Measurements from ENCODE around the gene FAU.

The FAU gene

DNA sequence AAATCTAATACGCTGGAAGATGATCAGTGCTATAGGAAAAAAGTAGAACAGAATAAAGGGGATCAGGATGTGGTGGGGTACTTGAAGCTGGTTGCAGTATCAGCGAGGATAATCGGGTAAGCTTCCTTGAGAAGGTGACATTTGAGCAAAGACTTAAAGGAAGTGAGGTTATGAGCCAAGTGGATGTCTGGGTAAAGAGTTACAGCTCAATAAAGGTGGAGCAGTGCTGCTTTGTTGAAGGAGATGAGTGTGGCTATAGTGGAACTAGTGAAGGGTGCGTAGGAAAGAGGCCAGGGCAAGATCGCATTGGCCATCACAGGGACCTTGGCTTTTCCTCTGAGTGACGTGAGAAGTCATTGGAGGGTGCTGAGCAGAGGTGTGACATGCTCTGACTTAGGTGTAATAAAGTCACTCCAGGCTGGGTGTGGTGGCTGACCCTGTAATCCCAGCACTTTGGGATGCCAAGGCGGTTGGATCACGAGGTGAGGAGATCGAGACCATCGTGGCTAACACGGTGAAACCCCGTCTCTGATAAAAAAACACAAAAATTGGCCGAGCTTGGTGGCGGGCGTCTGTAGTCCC is 14.7 kb upstream of the FAU start:
- in situ Hi-C loops (cut with MboI; ENCODE audit: low sequenced_read_pairs), result no loop called here

DNA sequence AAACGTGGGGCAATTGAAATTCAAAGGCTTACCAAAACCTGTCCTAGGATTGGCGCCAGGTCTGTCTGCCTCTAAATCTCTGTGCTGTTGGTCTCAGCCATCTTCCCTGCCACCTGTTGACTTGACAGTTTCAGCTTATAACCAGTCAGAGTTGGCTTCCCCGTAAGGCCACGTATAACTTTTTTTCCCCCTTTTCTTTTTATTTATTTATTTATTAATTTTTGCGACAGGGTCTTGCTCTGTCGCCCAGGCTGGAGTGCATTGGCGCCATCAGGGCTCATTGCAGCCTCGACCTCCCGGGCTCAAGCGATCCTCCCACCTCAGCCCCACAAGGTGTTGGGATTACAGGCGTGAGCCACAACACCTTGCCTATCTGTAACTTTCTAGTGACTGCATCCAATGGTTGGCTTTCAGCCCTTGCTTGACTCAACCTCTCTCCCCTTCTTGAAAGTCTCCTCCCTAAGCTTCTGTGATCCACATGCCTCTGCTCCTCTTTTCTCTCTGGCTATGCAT is 13.8 kb upstream of the FAU start:
- in situ Hi-C loops (cut with MboI; ENCODE audit: low sequenced_read_pairs), result no loop called here

DNA sequence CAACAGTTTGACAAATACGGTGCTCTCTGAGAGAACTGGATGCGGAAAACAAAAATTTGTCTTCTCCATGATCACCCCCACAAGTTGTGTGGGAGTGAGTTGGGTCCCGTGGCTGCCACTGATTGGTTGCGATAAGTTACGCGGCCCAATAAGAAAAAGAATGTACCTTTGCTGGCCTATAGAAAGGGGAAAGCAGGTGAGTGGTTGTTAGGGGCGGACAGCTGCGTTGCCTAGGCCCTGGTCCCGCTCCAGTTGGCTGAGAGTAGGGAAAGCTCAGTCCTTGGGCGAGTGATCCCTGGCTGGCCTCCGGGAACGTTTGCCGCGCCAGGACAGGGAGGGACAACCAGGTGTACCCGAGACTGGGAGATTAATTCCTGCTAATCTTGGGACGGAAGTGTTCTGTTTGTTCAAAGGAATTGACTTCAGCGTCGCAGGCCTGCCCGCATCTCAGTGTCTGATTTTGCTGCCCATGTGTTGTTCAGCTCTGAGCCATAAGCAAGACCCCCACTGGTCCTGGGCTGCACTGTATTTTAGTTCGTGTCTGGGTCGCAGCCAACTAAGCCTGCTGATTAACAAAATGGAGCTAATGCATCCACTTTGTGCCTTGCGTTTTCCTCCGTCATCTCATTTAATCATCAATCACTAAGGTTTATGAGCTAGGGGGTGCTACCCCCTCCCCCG is 13.2 kb upstream of the FAU start:
- in situ Hi-C loops (cut with MboI; ENCODE audit: low sequenced_read_pairs), result no loop called here

DNA sequence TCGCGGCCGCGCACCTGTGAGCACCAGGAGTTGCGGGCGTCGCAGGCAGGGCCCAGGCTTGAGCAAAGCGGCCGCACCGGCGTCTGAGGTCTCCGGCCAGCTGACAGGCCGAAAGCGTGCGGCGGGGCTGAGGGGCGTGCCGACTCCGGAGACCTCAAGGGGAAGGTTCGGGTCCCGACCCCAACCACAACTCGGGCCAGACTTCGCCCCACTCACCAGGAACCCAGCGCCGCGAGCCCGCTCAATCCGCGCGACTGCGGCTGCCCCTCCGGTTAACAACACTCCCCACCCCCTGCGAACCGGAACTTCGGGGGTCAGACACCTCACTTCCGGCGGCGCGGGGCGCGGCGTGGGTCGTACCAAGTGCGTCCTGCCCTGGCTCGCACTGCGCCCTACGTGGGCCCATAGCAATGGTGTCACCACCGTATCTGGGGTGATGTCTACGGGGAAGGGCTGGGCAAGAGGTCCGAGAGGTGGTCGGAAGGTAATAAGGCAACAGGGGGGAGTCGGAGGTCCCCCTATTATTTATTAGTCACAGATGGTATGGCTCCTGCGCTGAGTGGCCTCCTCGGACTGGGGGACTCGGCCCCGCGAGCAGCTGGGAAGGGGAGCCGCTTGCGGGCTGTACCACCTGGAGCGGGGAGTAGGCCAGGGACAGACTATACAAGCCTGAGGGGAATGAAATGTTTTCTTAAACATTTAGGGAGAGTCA is 12.5 kb upstream of the FAU start, which contains the start of gene SYVN1:
TSS of gene SYVN1 (minus strand) at position 280 of the 712 bp plus-strand sequence. CDS start 918 bp downstream, outside the sequence.
- in situ Hi-C loops (cut with MboI; ENCODE audit: low sequenced_read_pairs), result no loop called here

DNA sequence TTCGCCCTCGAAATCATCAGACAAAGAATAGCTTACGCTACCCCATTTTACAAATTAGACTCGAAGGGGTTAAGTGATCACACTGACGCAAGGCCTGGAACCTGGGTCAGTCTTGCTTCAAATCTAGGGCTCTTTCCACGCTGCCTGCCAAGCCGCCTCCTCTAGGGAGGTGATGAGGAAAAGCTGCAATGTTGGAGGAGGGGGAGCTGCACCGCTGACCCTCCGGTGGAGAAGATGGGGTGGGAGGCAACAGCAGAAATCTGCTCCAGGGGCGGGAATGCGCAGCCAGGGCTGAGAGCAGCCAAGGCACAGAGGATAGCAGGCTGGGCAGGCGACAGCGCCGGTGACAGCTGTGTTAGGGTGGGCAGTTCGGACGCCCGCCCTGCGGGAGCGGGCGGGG is 11.8 kb upstream of the FAU start:
- in situ Hi-C loops (cut with MboI; ENCODE audit: low sequenced_read_pairs), result no loop called here

DNA sequence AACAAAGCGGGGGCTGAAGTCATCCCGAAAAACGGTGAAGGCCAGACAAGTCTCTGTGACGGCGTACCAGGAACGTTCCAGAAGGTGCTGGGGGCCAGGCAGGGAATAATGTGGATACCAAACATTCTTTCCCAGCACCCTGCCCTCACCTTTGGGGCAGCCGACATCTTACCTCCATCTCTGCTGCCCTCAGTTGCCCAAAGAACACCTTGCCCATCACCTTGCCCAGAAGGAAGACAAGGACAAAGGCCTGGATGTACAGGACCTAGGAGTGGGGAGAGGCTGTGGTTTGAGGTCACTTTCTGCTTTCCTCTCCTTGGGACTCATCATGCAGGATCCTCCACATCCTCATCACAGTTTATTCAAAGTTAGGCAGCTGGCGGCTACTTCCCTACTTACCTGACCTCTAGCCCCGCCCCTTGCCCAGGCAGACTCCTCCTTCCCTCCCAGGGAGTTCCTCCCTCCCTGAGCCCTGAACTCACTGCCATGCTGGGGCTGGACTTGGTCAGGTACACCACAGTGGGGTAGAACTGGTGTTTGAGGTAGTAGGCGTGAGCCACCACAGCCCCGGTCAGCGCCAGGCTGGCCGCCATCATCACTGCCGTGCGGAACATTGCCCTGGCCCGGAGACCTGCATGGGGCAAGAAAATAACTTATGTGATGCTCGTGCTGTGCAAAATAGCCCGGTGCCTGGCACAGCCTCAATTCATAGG is 11.2 kb upstream of the FAU start:
- in situ Hi-C loops (cut with MboI; ENCODE audit: low sequenced_read_pairs), result no loop called here

DNA sequence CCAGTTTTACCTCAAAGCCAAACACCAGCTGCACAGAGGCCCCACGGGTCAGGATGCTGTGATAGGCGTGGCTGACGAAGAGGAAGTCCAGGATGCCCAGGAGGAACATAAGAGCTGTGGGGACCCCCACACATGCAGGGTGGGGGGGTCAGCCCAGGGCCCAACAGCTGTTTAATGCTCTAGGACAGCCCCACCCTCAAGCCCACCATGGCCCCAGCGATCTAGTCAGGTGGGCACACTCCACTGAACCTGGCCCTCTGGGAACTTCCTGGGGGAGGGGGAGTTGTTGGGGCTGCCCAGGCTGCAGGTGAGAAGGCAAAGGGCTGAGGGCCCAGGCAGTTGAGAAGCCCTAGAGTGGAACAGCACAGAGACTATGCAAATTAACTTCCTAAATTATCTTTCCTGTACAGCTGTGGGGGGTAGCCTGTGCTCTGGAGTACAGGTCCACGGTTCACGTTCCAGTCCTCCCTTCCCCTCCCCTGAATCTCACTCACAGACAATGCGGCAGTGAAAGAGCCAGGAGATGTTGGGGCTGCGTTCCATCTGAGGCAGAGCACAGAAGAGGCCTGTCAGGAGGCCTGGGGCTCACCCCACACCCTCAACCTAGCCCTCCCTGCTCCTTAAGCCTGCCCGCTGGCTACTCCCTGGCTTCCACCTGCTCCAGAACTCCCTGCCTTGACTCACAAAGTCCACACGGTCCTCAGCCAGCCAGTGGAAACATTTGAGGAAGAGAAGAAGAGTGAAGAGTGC is 10.5 kb upstream of the FAU start:
- in situ Hi-C loops (cut with MboI; ENCODE audit: low sequenced_read_pairs), result no loop called here

DNA sequence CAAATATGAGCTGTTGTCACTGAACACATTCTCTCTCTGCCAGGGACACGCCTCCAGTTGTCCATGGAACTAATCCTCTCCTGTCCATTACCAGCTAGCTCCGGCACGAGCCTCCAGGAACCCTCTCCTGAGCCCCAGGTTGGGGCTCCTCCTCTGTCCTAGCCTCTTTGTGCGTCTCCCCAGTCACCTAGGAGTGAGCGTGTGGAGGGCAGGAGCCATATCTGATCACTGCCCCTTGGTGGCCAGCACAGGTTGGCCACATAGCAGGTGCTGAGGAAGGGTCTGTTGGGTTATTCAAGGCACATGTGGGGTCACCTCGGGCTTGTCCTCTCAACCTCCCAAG is 9.9 kb upstream of the FAU start:
- in situ Hi-C loops (cut with MboI; ENCODE audit: low sequenced_read_pairs), result no loop called here

DNA sequence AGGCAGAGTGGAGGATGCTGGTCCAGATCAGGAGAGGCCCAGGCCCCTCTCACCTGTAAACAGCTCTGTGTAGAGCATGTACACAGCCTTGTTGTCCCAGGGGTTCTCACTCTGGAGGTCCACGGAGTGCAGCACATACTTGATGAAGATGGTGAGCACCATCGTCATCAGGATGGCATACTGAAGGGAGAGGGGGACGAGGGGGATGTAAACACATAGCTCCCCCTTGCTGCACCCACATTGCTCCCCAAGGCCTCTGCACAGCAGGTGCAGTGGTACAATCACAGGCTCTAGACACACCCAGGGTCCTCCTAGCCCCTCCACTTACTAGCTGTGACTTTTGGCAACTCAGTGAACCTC is 9.5 kb upstream of the FAU start:
- in situ Hi-C loops (cut with MboI; ENCODE audit: low sequenced_read_pairs), result no loop called here

DNA sequence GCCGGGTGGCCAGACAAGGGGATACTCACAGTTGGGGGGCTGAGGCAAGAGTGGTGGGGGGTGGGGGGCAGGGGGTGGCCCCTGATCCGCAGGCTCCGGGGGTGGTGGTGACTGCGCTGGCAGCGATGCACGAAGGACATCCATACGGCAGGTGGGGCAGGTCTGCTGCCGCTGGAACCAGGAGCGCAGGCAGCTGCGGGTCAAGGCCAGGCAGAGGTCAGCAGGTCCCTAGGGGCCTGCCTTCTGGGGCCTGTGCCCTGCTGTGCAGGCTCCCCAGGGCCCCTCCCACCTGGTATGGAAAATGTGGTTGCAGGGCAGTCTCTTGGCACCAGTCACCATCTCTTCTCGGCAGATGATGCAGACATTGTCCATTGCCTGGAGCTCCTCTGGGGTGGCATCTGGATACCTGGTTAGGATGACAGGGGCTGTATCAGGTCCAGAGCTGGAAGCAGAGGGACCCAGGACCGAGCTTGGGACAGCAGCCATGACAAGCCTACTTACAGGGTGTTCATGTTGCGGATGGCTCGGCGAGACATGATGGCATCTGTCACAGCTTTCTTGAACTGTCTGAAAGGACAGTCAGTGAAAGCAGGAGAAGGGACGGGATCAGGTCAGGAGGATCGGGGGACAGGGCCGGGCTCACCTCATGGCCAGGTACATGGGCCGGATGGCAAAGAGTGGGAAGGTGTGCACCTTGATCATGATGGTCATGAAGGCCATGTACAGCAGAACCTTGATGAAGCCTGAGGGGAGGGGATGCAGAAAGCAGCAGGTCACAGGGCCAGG is 8.9 kb upstream of the FAU start:
- in situ Hi-C loops (cut with MboI; ENCODE audit: low sequenced_read_pairs), result no loop called here

DNA sequence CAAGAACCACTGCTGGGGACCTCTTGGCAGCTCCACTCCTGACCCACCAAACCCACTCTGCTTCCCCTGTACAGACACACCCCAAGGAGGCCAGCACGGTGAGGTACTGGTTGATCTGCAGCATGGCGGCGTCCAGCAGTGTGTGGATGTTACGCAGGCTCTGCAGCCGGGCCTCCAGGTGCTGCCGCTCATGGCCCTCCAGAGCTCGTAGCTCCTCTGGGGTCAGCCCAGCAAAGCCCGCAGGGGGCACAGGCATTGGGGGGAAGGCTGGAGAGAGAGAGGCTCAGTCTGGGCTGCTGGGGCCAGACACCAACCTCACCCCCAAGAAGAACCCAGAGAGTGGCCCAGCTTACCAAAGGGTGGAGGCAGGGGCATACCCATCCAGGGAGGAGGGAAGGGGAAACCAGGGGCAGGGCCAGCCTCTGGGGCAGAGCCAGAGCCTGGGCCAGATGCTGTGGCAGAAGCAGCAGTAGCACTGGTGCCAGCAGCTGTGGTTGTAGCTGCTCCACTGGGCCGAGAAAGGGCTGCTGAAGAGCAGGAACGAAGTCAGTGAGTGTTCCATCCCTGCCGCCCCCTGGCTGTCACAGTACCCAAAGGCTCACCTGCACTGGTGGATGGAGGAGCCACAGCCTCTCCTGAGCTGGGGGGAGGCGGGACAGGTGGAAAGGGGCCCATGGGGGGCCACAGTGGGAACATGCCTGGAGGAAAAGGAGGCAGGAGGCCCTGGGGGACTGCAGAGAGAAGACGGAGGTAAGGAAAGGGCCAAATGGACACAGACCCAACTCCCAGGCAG is 7.9 kb upstream of the FAU start:
- in situ Hi-C loops (cut with MboI; ENCODE audit: low sequenced_read_pairs), result no loop called here

DNA sequence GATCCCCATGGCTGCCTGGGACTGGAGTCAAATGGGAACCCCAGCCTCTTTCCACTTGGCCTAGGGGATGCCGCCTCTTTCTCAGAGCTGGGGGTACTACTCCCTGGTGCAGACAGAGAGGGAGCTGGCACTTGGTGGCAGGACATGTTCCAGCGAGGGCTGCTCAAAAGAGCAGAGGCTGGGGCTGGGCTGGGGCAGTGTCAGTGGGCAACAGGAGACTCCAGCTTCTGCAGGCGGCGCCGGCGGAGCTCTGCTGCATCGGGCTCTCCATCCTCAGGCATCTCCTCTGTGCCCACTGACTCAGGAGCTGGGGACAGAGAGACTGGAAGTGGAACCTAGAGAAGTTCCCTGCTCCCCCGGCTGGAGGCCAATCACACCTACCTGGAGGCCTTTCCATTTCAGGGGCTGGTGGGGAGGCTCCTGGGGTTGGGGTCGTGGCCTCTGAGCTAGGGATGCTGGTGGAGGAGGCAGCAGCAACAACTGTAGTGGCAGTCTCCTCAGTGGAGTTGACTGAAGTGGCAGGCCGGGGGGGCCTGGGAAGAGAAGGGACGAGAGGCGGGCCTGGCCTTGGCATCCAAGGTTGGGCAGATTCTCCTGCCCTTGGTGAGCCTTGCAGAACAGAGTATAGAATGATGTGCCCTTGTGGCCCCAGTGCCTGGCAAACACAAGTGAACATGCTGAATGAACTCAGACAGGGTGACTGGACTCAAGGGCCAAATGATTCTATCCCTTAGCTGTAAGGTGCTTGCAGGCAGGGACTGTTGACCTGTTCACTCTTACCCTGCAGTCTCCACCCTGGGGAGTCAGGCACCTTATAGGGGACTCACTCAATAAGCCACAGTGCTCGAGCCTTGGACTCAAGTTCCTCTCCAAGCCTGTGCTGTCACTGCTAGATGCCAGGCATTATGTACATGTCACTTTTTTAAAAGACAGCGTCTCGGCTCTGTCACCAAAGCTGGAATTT is 6.5 kb upstream of the FAU start:
- in situ Hi-C loops (cut with MboI; ENCODE audit: low sequenced_read_pairs), result no loop called here

DNA sequence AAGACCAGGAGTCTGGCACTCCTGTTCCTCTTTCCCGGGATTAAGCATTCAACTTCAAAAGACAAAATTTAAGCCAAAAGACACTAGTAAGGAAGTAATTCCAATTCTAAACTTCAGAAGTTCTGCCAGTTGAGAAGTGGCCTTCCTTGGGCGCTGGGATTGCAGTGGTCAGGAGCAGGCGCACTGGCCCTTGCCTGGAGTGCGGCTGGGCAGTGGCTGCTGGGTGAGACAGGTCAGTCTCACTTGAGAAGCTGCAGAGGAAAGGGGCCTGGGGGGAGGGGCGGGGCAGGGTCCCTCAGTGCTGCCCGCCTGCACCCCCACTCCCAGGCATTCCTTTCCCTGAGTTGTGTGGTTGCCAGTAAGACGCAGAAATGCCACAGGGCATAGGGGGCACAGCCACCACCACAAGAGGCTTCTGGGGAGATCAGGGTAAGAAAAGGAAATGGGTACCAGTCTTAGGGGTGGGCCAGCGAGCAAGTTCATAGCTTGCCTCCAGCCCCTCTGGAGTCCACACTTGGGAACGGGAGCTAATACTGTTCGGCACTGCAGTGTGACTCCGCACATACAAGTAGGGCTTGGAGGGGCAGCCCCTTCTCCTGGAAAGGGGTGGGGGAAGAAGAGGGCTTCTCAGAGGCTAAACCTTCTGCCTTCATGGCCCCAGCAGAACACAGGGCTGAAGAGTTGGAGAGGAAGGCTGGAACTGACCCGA is 5.7 kb upstream of the FAU start:
- in situ Hi-C loops (cut with MboI; ENCODE audit: low sequenced_read_pairs), result no loop called here

DNA sequence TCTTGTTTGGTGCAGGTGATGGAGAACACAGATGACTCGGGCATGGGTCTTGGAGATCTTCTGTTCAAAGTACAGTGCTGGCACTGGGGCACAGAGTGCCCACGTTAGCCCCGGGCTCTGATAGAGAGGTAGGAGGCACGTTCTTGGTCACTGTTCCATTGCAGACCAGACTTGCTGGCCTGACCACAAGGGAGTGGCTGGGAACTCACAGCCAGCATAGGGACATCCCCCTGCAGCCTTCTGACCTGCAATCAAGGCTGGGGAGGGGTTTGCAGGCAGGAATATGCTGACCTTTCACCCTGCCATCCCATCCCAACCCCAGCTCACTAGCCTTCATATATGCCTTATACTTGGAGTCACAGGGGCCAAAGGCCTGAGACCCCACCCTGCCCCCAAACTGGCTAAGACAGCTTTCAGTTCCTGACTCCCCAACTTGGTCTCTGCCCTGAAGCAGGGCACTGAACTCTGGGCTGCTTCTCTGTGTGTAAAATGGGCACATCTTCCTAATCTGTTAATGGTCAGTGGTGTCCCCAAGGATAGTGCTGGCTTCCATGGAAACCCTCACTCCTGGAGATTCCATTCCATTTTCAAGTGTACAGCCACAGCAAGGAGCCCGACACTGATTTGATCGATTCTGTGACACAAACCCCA is 4.8 kb upstream of the FAU start:
- in situ Hi-C loops (cut with MboI; ENCODE audit: low sequenced_read_pairs), result no loop called here

DNA sequence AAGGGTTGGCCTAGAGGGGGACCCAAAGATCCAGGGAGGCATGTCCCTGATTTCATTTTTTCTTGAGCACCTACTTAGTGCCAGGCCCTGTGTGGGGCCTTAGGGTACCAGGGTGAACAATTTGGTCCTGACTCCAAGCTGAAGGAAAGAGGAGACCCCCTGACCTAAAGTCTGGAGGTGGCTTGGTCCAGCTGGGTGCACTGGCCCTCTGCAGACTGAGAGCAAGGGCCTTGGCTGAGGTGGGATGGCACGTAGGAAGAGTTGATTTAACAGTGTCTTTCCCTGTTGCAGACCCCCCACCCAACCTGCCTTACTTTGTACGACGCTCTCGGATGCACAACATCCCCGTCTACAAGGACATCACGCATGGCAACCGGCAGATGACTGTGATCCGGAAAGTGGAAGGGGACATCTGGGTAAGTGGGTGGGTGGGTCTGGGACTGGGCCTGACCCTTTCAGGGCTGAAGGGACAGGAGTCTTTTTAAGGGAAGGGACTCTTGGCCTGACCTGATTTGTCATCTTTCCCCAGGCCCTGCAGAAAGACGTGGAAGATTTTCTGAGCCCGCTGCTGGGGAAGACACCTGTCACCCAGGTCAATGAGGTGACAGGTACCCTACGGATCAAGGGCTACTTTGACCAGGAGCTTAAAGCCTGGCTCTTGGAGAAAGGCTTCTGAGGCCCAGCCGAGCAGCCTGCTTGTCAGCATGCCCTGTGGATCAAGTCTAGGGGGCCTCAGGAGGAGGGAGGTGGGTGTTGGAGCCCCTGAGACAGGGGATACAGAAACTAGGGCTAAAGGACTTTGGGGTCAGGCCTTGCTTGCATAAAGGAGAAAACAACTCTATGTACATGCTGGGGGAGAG is 3.5 kb upstream of the FAU start:
- in situ Hi-C loops (cut with MboI; ENCODE audit: low sequenced_read_pairs), result no loop called here
